HG03103 (cell line): ENCODE results near the gene AMPD1.

Experiments used
- ATAC-seq: cut with Tn5 transposase; IDR thresholded peaks from one replicate; pipeline ENCODE4 v1.9.1; 2021; ENCODE audit warnings: low read depth; ENCODE audit not compliant: unreplicated experiment

Gene AMPD1

DNA sequence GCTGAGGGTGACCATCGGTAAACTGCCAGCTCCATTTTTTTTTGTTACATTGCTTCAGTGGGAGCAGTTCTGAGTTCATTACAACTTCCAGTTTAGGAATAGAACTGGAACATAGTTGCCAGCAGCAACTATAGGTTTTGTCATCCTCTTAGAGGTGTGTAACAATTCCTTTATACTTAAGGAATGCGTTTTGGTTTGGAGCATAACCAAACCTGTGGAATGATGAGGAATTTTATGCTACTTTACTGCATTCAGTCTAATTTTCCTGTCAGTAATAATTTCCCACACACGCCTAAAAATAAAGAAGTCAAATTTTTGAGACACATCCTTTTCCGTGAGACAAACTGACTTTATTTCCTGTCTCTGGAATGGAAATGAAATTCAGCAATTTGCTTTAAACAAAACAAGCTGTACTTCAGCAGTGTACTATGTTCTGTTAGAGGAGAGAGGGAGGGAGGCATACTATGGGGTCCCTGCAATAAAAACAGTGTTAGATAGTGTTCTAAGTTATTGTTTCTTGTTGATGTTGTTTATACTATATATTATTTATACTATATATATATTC lies 4.8 kb upstream of the AMPD1 start:
- ATAC-seq, result no peak

DNA sequence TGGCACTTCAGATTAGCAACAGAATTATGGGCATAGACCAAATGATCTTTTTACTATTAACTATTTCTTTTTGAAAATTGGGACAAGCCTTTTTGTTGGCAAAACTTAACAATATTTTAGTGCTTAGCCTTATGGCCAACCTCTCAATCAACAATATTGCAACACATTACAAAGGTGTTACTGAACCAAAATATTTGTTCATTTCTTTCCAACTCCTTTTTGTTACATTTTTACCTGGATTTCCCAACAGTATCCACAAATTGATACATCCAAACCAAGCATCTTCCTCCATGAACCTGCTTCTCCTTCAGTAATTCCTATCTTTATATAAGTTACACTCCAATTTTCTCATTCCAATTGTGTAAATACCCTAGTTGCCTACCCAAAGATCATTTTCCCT lies 1.5 kb upstream of the AMPD1 start:
- no peak for ATAC-seq

DNA sequence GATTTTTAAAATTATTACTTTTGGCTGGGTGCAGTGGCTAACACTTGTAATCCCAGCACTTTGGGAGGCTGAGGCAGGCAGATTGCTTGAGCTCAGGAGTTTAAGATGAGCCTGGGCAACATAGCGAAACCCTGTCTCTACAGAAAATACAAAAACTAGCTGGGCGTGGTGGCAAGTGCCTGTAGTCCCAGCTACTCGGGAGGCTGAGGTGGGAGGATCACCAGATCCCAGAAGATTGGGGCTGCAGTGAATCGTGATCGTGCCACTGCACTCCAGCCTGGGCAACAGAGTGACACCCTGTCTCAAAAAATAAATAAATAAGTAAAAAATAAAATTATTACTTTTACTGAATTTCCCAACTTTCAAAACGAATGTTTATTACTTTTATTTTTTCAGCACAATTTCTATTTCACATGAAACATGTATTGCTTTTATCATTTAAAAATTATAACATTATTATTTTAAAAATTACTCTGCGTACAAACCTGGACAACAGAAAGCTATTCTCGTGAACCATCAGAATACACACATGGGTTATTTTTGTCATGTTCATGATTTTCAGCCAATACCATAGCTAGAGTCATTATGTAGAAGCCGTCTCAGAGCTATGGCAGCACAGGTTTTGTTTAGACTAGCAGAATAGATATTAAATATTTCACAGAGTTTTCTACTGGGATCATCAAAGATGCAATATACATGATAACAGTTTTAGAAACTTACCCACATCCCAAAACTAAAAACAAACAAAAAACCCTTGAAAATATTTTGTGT lies 621 bp downstream of the AMPD1 start:
- ATAC-seq, result no peak

DNA sequence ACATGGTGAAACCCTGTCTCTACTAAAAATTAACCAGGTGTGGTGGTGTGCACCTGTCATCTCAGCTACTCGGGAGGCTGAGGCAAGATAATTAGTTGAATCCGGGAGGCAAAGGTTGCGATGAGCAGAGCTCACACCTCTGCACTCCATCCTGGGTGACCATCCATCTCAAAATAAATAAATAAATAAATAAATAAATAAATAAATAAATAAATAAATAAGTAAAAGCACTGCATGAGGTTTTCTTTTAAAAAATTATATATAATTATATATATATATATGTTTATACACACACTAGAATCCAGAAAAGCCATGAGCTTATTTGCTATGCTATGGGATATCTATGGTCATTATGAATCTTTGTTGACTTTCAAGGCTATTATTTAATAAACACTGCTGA lies 2.4 kb downstream of the AMPD1 start:
- no peak for ATAC-seq

DNA sequence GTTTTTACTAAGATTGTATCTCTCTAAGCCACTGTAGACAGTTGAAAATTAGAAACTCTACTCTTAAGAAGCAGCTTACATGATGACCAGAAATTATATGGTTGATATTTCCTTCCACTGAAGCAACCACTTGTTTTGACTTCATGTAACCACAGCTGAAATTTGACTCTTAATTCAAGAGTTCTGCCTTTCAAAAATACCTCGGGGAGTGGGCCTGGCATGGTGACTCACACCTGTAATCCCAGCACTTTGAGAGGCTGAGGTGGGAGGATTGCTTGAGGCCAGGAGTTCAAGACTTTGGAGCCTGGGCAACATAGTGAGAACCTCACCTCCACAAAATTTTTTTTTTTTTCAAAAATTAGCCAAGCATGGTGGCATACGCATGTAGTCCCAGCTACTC lies 4.3 kb downstream of the AMPD1 start:
- ATAC-seq, result no peak

DNA sequence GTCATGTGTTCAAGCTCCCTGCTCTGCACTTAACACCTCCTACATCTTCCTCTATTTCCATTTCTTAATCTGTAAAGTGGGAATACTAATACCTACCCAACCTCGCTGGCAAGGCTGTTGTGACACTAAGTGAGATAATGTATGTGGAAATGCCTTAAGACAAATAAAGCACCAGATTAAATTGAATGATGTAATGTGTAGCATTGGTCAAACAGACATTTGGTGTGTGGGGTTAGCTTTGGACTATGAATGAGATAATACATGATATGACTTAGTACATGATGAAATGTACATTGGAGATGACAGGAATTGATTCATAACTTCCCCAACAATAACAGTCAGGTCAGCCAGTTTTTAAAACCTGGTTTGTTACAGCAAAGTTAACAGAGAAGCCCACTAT lies 5.2 kb downstream of the AMPD1 start:
- ATAC-seq, result no peak

DNA sequence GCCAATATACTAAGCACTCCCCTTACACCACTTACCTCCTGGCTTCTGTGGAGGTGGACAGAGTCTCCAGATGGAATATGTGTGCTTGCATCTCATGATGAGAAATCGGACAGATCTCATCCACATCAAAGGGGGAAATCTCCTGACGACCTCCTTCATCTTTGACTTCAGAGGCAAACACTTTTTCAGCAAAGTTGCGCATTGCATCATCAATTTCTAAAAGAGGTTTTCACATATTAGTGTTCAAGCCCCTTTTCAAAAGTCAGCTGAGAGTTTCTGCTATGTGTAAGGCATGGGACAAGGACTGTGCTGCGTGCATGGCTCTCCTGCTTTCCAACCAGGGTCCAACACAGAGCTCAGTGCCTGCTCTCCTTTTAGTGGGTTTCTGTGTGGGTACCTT lies 6.8 kb downstream of the AMPD1 start:
- no peak for ATAC-seq

DNA sequence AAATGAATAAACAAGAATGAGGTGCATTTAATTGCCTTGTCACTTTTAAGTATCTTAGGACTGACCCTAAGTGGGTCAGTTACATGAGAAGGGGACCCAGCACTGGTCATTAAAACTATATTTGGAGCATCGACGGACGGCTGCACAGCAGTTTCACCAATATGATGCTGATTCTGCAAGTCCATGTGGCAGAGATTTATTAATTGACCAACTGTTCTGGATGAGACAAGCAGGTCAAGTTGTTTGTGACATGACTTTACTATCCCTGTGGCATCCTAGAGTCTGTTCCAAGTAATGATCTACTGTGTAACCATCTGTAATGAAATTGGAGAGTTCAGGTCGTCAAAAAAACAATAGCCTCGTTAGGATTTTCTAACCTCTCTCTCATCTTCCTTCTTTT lies 9.5 kb downstream of the AMPD1 start:
- no peak for ATAC-seq

DNA sequence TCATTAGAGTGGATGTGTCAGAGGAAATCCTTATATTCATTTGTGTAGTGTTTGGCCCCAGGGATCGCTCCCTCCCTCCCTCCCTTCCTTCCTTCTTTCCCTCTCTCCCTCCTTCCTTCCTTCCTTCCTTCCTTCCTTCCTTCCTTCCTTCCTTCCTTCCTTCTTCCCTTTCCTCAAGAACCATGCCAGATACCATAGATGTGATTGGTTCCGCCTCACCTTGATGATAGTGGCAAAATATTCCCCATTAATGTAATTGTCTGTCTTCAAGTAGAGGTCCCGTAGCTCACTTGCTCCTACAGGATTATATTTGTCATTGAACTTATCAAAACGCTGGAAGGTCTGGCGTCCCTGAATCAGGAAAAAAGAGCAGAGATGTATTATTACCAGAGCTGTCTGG lies 17.7 kb downstream of the AMPD1 start:
- no peak for ATAC-seq

DNA sequence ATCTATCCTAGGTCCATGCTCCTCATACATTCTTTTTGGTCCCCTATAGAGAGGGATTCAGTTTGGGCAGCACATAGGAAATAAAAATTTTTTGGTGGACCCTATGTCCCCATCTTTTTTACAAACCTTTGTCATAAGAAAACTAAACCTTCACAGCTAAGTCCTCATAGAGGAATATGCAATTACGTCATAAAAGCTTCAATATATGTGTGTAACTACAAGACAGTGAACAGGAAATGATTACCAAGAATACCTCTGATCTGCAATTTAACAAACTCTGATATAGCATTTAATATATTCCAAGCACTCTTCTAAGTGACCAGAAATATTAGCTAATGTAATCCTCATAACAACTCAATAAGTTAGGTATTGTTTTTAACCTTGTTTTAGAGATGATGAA lies 19.2 kb downstream of the AMPD1 start:
- ATAC-seq, result no peak

DNA sequence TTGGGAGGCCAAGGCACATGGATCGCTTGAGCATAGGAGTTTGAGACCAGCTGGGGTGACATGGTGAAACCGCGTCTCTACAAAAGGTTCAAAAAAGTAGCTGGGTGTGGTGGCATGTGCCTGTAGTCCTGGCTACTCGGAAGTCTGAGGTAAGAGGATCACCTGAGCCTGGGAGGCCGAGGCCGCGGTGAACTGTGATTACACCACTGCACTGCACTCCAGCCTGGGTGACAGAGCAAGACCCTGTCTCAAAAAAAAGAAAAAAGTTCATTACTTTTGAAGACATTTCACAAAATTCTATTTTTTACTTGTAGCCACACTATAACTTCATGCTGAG lies 23.4 kb downstream of the AMPD1 start:
- no peak for ATAC-seq

DNA sequence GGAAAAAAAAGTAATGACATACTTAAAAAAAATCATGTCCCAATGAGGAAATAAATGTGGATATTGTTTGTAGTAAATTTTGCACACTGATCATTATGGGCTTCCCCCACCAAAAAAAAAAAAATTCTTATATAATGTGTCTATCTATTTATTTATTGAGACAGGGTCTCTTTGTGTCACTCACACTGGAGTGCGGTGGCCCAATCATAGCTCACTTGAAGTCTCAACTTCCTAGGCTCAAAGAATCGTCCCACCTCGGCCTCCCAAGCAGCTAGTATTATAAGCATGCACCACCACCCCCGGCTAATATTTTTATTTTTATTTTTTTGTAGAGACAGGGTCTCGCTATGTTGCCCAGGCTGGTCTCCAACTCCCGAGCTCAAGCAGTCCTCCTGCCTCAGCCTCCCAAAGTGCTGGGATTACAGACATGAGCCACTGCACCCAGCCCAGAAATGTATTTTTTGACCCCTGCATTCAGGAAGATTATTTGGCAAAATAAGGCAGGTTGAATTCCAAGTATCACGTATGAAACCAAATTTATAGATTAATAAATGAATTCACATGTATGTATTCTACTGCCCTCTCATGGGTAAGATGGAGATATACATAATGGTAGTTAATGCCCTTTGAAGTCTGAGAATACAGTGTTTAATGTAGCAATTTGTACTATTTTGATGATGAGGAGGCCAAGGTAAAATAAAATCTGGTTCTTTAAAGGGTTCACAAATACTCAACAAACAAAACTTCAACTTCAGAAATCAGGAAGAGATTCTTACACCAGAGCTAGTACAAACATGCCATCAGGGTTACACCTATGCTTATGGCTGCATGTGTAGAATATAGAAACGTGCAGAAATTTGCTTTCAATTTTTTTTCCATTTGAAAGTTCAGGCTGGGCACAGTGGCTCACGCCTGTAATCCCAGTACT lies 24.1 kb downstream of the AMPD1 start:
- ATAC-seq, result no peak

DNA sequence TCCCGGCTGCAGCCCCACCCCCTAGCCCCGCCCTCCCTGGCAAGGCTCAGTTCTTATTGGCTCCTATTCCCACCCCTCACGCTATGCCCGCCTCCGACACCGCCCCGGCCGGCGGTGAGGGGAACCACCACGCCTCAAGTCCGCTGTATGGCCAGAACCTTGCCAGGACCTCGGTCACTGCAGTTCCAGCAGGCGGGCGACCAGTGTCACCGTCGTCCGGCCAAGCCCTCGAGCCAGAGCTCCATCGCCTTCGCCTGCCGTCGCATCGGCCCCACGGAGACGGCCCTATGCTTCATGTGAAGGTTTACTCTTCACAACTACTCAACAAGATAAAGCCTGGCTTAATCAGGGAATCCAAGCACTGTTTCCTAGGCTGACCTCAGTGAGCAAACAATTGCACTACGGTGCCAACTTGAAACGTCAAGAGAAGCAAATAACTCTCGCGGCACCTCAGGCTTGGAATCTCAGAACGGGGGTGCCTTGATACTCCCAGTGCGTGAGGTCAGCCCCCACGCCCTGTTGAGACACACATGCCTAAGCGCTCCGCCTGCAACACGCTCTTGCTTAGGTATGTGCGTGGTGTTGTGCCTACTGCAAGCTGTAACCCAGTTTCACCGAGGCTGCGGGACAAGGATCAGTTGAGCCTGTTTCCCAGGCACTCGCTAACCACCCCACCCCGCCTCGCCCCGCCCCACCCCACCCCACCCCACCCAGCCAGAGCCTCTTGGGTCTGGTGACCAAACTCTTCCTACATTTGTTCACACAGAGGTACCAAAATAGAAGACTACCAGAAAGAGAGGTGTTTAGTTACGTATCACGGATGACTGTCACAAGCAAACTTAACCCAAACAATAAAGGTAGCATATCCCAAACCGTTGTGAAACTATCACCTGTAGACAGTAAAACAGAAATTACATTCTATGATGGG lies 25.0 kb downstream of the AMPD1 start:
- peak; percentile 97 for ATAC-seq

DNA sequence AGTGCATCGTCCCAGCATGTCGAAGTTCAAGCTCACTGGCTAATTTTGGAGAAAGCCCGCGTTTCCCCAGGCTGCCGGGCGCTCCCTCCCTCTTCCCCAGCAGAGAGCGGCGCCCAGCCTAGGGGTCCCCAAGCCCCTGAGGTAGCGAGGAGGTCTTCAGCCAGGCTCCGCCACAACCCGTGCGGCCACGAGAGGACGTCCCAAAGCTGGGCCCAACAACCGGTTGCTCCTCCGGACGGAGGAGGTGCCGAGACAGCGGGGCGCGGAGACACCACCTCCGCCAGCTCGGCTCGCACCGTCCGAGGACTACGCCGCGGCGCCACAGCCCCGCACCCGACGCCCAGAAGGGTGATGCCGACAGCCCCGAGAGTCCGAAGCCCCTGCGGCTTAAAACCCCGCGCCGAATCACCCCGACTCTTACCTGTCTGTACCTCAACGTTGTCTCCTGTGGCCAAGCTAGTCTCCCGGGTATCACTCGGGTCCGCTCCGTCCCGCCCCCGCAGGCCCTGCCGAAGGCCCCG lies 25.7 kb downstream of the AMPD1 start, which contains the start of gene DENND2C:
TSS of gene DENND2C (minus strand) at position 488 of the 521 bp plus-strand sequence. CDS start 44,065 bp downstream, outside the sequence.
- peak; percentile 39 for ATAC-seq

DNA sequence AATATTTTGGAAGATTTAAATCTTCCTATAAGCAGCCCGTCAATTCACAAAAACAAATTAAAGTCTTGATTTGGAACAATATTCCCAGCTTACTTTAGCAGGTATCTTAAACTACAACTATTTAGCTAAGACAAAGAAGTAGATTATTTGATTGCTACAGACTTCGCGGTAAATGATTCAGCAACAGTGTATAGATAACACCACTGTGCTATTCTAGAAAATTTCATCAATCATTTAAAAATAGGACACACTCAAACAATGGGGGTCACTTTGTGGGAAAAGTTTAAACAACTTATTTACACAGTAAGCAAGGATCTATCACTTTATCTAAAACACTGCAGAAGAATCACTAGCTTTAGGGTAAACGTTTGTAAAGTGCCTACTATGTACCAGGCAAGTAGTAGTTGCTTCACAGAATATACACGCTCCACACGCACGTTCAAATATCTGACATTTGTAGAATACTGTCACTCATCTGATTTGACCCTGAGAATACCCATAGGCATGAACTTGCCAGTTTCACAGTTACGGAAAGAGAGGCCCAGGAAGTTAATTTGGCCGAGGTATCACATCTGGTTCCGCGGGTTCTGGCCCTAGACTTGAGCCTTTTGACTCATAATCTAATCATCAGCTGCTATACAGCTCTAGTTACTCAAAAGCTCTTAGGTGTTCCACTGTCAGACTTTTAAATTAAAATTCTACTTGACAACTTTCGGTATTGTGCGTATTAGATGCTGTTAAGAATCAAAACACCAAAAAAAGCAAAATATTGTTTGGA lies 26.4 kb downstream of the AMPD1 start:
- ATAC-seq, result no peak

DNA sequence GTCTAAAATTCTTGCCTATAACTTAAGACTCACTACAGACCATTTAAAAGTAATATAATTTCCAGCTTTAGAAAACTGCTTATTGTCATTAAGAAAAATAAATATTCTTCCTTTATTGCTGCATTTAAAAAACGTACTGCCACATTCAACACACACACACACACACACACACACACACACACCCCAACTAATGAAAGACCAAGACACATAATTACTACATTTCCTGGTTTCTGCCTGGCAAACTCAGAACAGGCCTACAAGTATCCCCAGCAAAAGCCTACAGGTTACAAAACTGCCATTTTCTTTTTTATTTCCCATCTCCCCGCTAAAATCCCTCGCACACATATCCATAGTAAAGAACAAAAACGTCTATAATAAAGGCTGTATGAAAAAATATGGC lies 27.0 kb downstream of the AMPD1 start:
- ATAC-seq, result no peak

DNA sequence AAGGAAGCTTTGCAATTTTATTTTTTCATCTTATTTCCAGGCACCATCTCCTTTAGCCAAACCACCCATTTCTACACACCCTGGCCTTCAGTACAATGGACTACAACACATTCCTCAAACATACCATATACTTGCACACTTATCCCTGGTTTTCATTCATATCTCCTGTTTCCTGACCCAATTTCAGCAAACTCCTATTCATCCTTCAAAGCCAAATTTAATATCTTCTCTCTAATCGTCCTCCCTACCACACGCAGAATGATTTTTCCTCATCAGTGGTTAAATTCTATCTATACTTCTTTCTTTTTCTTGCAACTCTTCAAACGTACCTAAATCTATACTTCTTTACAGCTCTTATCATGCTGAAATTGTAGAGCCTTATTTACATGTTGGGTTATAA lies 28.4 kb downstream of the AMPD1 start:
- ATAC-seq, result no peak

DNA sequence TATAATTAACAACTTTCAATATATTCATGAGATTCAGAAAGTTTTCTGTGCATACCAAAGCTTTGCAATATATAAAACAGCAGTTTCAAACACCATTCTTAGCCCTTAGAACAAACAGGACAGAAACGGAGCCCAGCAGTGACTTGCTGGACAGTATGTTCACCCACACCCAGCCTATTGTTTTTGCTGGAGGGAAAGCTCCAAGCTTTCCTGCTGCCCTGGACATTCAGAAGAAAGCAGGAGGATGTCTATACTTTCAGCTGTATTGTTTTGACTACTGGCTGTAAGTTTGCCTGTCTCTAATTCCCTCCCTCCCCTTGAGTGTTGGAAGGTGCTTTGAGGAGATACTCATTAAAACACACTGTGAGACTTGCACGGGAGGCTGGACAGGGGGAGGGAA lies 35.1 kb downstream of the AMPD1 start:
- ATAC-seq, result no peak

DNA sequence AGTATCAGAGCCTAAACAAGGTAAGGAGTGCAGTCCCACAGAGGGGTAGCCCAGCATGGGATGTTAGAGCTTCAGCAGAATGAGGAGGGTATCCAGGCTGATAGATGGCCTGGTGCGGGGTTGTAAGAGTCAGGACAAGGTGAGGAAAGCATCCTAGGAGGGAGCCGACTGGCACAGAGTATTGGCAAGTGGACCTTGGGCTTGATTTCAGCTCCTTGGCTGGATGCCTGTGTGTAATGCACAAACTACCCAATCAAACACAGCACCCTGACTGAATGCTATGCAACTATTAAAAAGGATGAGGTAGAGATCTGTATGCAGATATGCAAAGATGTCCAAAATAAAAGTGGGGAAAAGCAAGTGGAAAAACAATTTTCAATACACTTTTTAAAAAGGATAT lies 43.5 kb downstream of the AMPD1 start:
- no peak for ATAC-seq
